Activated CD8-positive, alpha-beta memory T cell treated with anti-CD3 and anti-CD28 coated beads, Interleukin-2, amount 10 ng/mL, durations not matched to agents 7 days and 5 days (primary cell): Measurements from ENCODE around the gene TF. TPM values are rescaled to one million over a fixed set of nuclear protein-coding genes. Genes with fewer than 3 reads are reported as not detected.

Experiments
- ATAC-seq: fragments of 150-1000 bp; cut with Tn5 transposase; one replicate; pipeline ENCODE4 v1.10.0; 2021; ENCODE audit warnings: moderate library complexity
- CTCF ChIA-PET: fragments of 350-600 bp; sonication (Branson Sonifier 250); formaldehyde crosslinking; loops from one replicate; lab custom pipeline; 2021; ENCODE audit warnings: antibody characterized with exemption; lab: Charles Lee
- DNase-seq: peaks from one replicate; pipeline ENCODE4 v3.0.0-alpha.2; 2020
- H3K27ac Mint-ChIP-seq: one replicate; pipeline ENCODE4 v1.8.0; 2021; ENCODE audit warnings: mild to moderate bottlenecking, mixed read lengths
- H3K27me3 Mint-ChIP-seq: one replicate; pipeline ENCODE4 v1.8.0; 2021; ENCODE audit warnings: mixed read lengths
- H3K36me3 Mint-ChIP-seq: one replicate; pipeline ENCODE4 v1.8.0; 2021; ENCODE audit warnings: mild to moderate bottlenecking, mixed read lengths
- H3K4me1 Mint-ChIP-seq: one replicate; pipeline ENCODE4 v1.8.0; 2021; ENCODE audit warnings: mixed read lengths
- H3K4me3 Mint-ChIP-seq: one replicate; pipeline ENCODE4 v1.8.0; 2021; ENCODE audit warnings: mild to moderate bottlenecking, moderate library complexity, mixed read lengths
- H3K9me3 Mint-ChIP-seq: one replicate; pipeline ENCODE4 v1.8.0; 2022; ENCODE audit warnings: low read depth, mixed read lengths
- total RNA-seq, 2 experiments: library from RNA; stranded (reverse); gene quantifications; one replicate each; pipeline ENCODE4 v1.2.3, GENCODE V29; 2021

TF gene
- total RNA-seq, 2 experiments from 2014 or later, result 0.16 to 0.91 TPM

- no peak for DNase-seq
- Mint-ChIP-seq H3K36me3 (peaks cover 40% of the 10 kb centered on the region), H3K4me1 (no peaks in the 10 kb centered on the region), H3K27me3 (no peaks in the 10 kb centered on the region), H3K27ac (no peak overlapping the region), H3K9me3 (no peaks in the 10 kb centered on the region), H3K4me3 (no peak overlapping the region)
- CTCF ChIA-PET, result interaction anchor here (1.4 kb wide), 3 partner anchors 12 to 107 kb away, joined by 3 to 5 read pairs (median 3); no protein-coding TSS in a partner anchor
- ATAC-seq, result no peak
Measured at GRCh38 chr3:133820889-133821675, 74.9 kb downstream of the TF start.

- no peak overlapping the region for H3K27ac Mint-ChIP-seq
- DNase-seq, result peak; percentile 38
- no peak overlapping the region for H3K4me3 Mint-ChIP-seq
- no peaks in the 10 kb centered on the region for H3K9me3 Mint-ChIP-seq
- no peaks in the 10 kb centered on the region for H3K27me3 Mint-ChIP-seq
- CTCF ChIA-PET, result no interaction called here
- H3K36me3 Mint-ChIP-seq, result peaks cover 43% of the 10 kb centered on the region
- ATAC-seq, result no peak
- peaks cover 2% of the 10 kb centered on the region for H3K4me1 Mint-ChIP-seq
Measured at GRCh38 chr3:133821767-133822638, 75.8 kb downstream of the TF start.

- no peak overlapping the region for H3K27ac Mint-ChIP-seq
- peaks cover 6% of the 10 kb centered on the region for H3K4me1 Mint-ChIP-seq
- ATAC-seq, result no peak
- peaks cover 32% of the 10 kb centered on the region for H3K36me3 Mint-ChIP-seq
- no peaks in the 10 kb centered on the region for H3K27me3 Mint-ChIP-seq
- no peaks in the 10 kb centered on the region for H3K9me3 Mint-ChIP-seq
- H3K4me3 Mint-ChIP-seq, result no peak overlapping the region
- CTCF ChIA-PET, result no interaction called here
- peak; percentile 27 for DNase-seq
Measured at GRCh38 chr3:133824961-133825485, 78.8 kb downstream of the TF start.

GRCh38 chr3:133825969-133826727 is 80.0 kb downstream of the TF start:
- no peak for ATAC-seq
- H3K4me1 Mint-ChIP-seq, result peaks cover 6% of the 10 kb centered on the region
- DNase-seq, result peak; percentile 31
- H3K4me3 Mint-ChIP-seq, result no peak overlapping the region
- no peak overlapping the region for H3K27ac Mint-ChIP-seq
- H3K9me3 Mint-ChIP-seq, result no peaks in the 10 kb centered on the region
- no peaks in the 10 kb centered on the region for H3K27me3 Mint-ChIP-seq
- peaks cover 24% of the 10 kb centered on the region for H3K36me3 Mint-ChIP-seq
- CTCF ChIA-PET, result no interaction called here

GRCh38 chr3:133827136-133827535 is 80.9 kb downstream of the TF start:
- Mint-ChIP-seq H3K27me3 (no peaks in the 10 kb centered on the region), H3K9me3 (no peaks in the 10 kb centered on the region), H3K36me3 (peaks cover 23% of the 10 kb centered on the region), H3K4me1 (peaks cover 6% of the 10 kb centered on the region), H3K27ac (no peak overlapping the region), H3K4me3 (no peak overlapping the region)
- ATAC-seq, result no peak
- DNase-seq, result no peak
- CTCF ChIA-PET, result no interaction called here

GRCh38 chr3:133827684-133828083 is 81.5 kb downstream of the TF start:
- Mint-ChIP-seq H3K4me3 (no peak overlapping the region), H3K9me3 (no peaks in the 10 kb centered on the region), H3K27ac (no peak overlapping the region), H3K36me3 (peaks cover 21% of the 10 kb centered on the region), H3K4me1 (peaks cover 6% of the 10 kb centered on the region), H3K27me3 (no peaks in the 10 kb centered on the region)
- CTCF ChIA-PET, result no interaction called here
- ATAC-seq (no peak), DNase-seq (no peak)

GRCh38 chr3:133828576-133829309 is 82.5 kb downstream of the TF start:
- ATAC-seq, result no peak
- CTCF ChIA-PET, result no interaction called here
- no peaks in the 10 kb centered on the region for H3K9me3 Mint-ChIP-seq
- no peak overlapping the region for H3K27ac Mint-ChIP-seq
- H3K4me1 Mint-ChIP-seq, result peaks cover 6% of the 10 kb centered on the region
- no peaks in the 10 kb centered on the region for H3K27me3 Mint-ChIP-seq
- H3K4me3 Mint-ChIP-seq, result no peak overlapping the region
- no peak for DNase-seq
- H3K36me3 Mint-ChIP-seq, result peaks cover 15% of the 10 kb centered on the region

GRCh38 chr3:133829310-133829707 is 83.1 kb downstream of the TF start:
- H3K4me1 Mint-ChIP-seq, result peaks cover 6% of the 10 kb centered on the region
- no peaks in the 10 kb centered on the region for H3K27me3 Mint-ChIP-seq
- DNase-seq (no peak), ATAC-seq (no peak)
- H3K9me3 Mint-ChIP-seq, result no peaks in the 10 kb centered on the region
- H3K4me3 Mint-ChIP-seq, result no peak overlapping the region
- no peak overlapping the region for H3K27ac Mint-ChIP-seq
- H3K36me3 Mint-ChIP-seq, result peaks cover 10% of the 10 kb centered on the region
- CTCF ChIA-PET, result no interaction called here

- Mint-ChIP-seq H3K36me3 (peaks cover 8% of the 10 kb centered on the region), H3K9me3 (no peaks in the 10 kb centered on the region), H3K27ac (no peak overlapping the region), H3K27me3 (no peaks in the 10 kb centered on the region), H3K4me1 (peaks cover 6% of the 10 kb centered on the region), H3K4me3 (no peak overlapping the region)
- ATAC-seq (no peak), DNase-seq (no peak)
- CTCF ChIA-PET, result no interaction called here
Measured at GRCh38 chr3:133830071-133830470, 83.9 kb downstream of the TF start.

GRCh38 chr3:133831966-133832801 is 86.0 kb downstream of the TF start:
- peaks cover 3% of the 10 kb centered on the region for H3K4me1 Mint-ChIP-seq
- ATAC-seq (no peak), DNase-seq (no peak)
- no peaks in the 10 kb centered on the region for H3K27me3 Mint-ChIP-seq
- H3K36me3 Mint-ChIP-seq, result no peaks in the 10 kb centered on the region
- no peak overlapping the region for H3K27ac Mint-ChIP-seq
- no peaks in the 10 kb centered on the region for H3K9me3 Mint-ChIP-seq
- CTCF ChIA-PET, result interaction anchor here (1.0 kb wide), 1 partner anchor 12 kb away, joined by 3 read pairs; no protein-coding TSS in a partner anchor
- no peak overlapping the region for H3K4me3 Mint-ChIP-seq

- no peaks in the 10 kb centered on the region for H3K9me3 Mint-ChIP-seq
- CTCF ChIA-PET, result interaction anchor here (1.0 to 1.3 kb wide), 2 partner anchors 12 to 15 kb away, joined by 3 to 5 read pairs; no protein-coding TSS in a partner anchor
- DNase-seq (peak; percentile 35), ATAC-seq (no peak)
- no peak overlapping the region for H3K27ac Mint-ChIP-seq
- H3K36me3 Mint-ChIP-seq, result no peaks in the 10 kb centered on the region
- H3K4me1 Mint-ChIP-seq, result no peaks in the 10 kb centered on the region
- H3K4me3 Mint-ChIP-seq, result no peak overlapping the region
- no peaks in the 10 kb centered on the region for H3K27me3 Mint-ChIP-seq
Measured at GRCh38 chr3:133832802-133833144, 86.6 kb downstream of the TF start.

GRCh38 chr3:133833267-133833666 is 87.1 kb downstream of the TF start:
- no peaks in the 10 kb centered on the region for H3K4me1 Mint-ChIP-seq
- CTCF ChIA-PET, result interaction anchor here (1.0 to 1.3 kb wide), 2 partner anchors 13 to 15 kb away, joined by 3 to 5 read pairs; no protein-coding TSS in a partner anchor

More at GRCh38 chr3:133833267-133833666, 87.1 kb downstream of the TF start:
- Mint-ChIP-seq H3K36me3 (no peaks in the 10 kb centered on the region), H3K4me3 (no peak overlapping the region), H3K27me3 (no peaks in the 10 kb centered on the region), H3K9me3 (no peaks in the 10 kb centered on the region), H3K27ac (no peak overlapping the region)
- no peak for DNase-seq
- ATAC-seq, result no peak
